Measurements from ENCODE around the gene EPHB1.

EPHB1 gene

DNA sequence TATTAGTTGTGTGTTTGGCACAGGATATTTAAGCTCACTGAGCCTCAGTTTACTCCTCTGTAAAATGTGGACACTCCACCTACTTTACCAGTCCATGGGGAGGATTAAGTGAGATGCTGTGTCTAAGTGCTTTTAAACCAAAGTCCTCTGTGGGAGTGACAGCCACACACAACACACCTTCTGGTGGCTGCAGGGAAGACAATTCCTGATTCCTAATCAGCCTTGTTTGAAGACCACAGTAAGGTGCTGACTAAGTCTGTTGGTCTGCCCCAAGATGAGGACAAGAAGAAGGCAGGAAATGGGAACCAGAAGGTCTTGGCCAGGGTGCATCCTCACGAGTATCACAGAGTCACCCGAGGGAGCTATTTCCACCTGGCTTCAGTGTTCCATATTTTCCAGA is 52.3 kb downstream of the EPHB1 start:
- no peak overlapping the region for H3K4ac ChIP-seq (ENCODE audit: low read depth in 1 of 2, low read length in 2 of 2)
- WGBS: 50% methylated on average over 2 of the region's 2 CpGs
- no peak overlapping the region for H2AK5ac ChIP-seq (ENCODE audit: low read length, severe bottlenecking)
- H3K4me1 ChIP-seq (ENCODE audit: control insufficient read depth, insufficient read depth, low read depth, low read length): peaks cover 11% of the 10 kb centered on the region
- H2BK120ac ChIP-seq (ENCODE audit: low read depth, low read length): no peak overlapping the region
- H3K27me3 ChIP-seq (ENCODE audit: control insufficient read depth in 1 of 2, insufficient read depth in 1 of 2, low read length in 2 of 2): no peaks in the 10 kb centered on the region
- no peak overlapping the region for H2BK5ac ChIP-seq (ENCODE audit: low read depth, low read length, poor library complexity, severe bottlenecking)
- no peak overlapping the region for H3K23ac ChIP-seq (ENCODE audit: low read length in 2 of 2)
- H4K91ac ChIP-seq (ENCODE audit: low read length): no peak overlapping the region
- H4K8ac ChIP-seq (ENCODE audit: low read length): no peak overlapping the region
- H2BK12ac ChIP-seq (ENCODE audit: low read length in 2 of 2): no peak overlapping the region
- no peak overlapping the region for H3K14ac ChIP-seq (ENCODE audit: low read length in 2 of 2)
- H3K4me2 ChIP-seq (ENCODE audit: low read length, poor library complexity, severe bottlenecking): no peak overlapping the region
- H3K79me1 ChIP-seq (replicated peaks; ENCODE audit: low read length, poor library complexity, severe bottlenecking): peaks cover 2% of the 10 kb centered on the region
- no peak overlapping the region for H3K18ac ChIP-seq (ENCODE audit: low read depth in 1 of 2, low read length in 2 of 2)
- DNase-seq: no peak
- no peak overlapping the region for H2BK15ac ChIP-seq (ENCODE audit: low read depth, poor library complexity, severe bottlenecking)
- H3K9ac ChIP-seq (ENCODE audit: low read length): peak overlapping the region; percentile 8
- H3K27ac ChIP-seq (ENCODE audit: low read length, poor library complexity, severe bottlenecking): peak overlapping the region; percentile 56
- no peak overlapping the region for H2AFZ ChIP-seq (ENCODE audit: low read depth, low read length)
- H3K36me3 ChIP-seq (ENCODE audit: control insufficient read depth in 1 of 2, insufficient read depth in 2 of 2, low read depth in 1 of 2, low read length in 2 of 2): no peaks in the 10 kb centered on the region
- peak overlapping the region in 1 of 2 experiments; percentile 42 for H3K4me3 ChIP-seq (ENCODE audit: insufficient read depth in 1 of 2, low read depth in 1 of 2, low read length in 2 of 2)
- H3K9me3 ChIP-seq (ENCODE audit: control insufficient read depth, low read length): peaks cover 9% of the 10 kb centered on the region

DNA sequence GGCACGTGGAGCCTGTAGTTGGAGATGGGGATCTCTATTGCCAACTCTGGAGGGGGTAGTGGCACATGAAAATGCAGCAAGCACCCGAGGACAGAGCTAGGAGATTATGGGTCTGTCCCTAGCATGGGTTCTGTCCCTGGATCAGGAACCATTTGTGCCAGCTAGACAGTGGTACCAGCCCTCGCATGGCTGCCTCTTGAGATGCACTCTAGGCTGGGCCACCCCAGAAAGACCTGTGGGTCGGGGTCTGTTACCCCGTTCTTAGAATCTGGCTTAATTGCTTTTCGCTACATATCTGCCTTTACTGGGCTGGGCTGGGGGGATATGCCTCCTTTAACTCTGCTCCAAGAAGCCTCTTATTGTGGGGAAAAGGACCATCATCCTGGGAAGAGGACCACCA is 54.5 kb downstream of the EPHB1 start:
- Histone ChIP-seq H3K27ac (ENCODE audit: low read length, poor library complexity, severe bottlenecking) (no peak overlapping the region), H3K4ac (ENCODE audit: low read depth in 1 of 2, low read length in 2 of 2) (no peak overlapping the region), H2BK12ac (ENCODE audit: low read length in 2 of 2) (no peak overlapping the region), H3K27me3 (ENCODE audit: control insufficient read depth in 1 of 2, insufficient read depth in 1 of 2, low read length in 2 of 2) (no peaks in the 10 kb centered on the region), H3K4me1 (ENCODE audit: control insufficient read depth, insufficient read depth, low read depth, low read length) (peaks cover 12% of the 10 kb centered on the region), H3K9ac (ENCODE audit: low read length) (no peak overlapping the region), H2BK120ac (ENCODE audit: low read depth, low read length) (no peak overlapping the region), H3K79me1 (replicated peaks; ENCODE audit: low read length, poor library complexity, severe bottlenecking) (peaks cover 2% of the 10 kb centered on the region), H3K36me3 (ENCODE audit: control insufficient read depth in 1 of 2, insufficient read depth in 2 of 2, low read depth in 1 of 2, low read length in 2 of 2) (no peaks in the 10 kb centered on the region), H2AK5ac (ENCODE audit: low read length, severe bottlenecking) (no peak overlapping the region), H3K9me3 (ENCODE audit: control insufficient read depth, low read length) (no peaks in the 10 kb centered on the region), H3K4me2 (ENCODE audit: low read length, poor library complexity, severe bottlenecking) (no peak overlapping the region), H2AFZ (ENCODE audit: low read depth, low read length) (no peak overlapping the region), H3K18ac (ENCODE audit: low read depth in 1 of 2, low read length in 2 of 2) (no peak overlapping the region), H3K4me3 (ENCODE audit: insufficient read depth in 1 of 2, low read depth in 1 of 2, low read length in 2 of 2) (no peak overlapping the region), H2BK15ac (ENCODE audit: low read depth, poor library complexity, severe bottlenecking) (no peak overlapping the region), H4K91ac (ENCODE audit: low read length) (no peak overlapping the region), H4K8ac (ENCODE audit: low read length) (no peak overlapping the region), H3K14ac (ENCODE audit: low read length in 2 of 2) (no peak overlapping the region), H2BK5ac (ENCODE audit: low read depth, low read length, poor library complexity, severe bottlenecking) (no peak overlapping the region), H3K23ac (ENCODE audit: low read length in 2 of 2) (no peak overlapping the region)
- no peak for DNase-seq
- WGBS: 80% methylated on average over 6 of the region's 6 CpGs

DNA sequence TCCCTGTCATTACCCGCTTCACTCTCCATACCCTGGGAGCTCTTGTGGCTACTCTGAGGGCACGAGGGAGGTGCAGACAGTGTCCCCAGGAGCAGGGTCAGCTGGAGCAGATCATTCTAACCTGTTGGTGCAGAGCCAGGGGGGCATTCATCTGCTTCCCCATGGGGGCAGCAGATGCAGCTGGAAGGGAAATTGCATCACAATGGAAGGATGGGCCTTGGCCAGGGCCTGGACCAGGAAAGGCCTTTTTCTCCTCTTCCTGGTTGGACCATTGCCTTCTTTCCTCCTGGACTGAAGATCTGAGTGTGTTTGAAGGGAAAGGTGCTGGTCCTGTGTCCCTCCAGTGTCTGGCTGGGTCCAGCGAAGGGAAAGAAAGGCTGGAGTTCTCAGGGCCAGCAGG is 55.7 kb downstream of the EPHB1 start:
- no peak overlapping the region for H2BK5ac ChIP-seq (ENCODE audit: low read depth, low read length, poor library complexity, severe bottlenecking)
- no peak overlapping the region for H2AFZ ChIP-seq (ENCODE audit: low read depth, low read length)
- no peak overlapping the region for H3K23ac ChIP-seq (ENCODE audit: low read length in 2 of 2)
- no peaks in the 10 kb centered on the region for H3K27me3 ChIP-seq (ENCODE audit: control insufficient read depth in 1 of 2, insufficient read depth in 1 of 2, low read length in 2 of 2)
- H3K27ac ChIP-seq (ENCODE audit: low read length, poor library complexity, severe bottlenecking): no peak overlapping the region
- no peak overlapping the region for H3K4me2 ChIP-seq (ENCODE audit: low read length, poor library complexity, severe bottlenecking)
- H2AK5ac ChIP-seq (ENCODE audit: low read length, severe bottlenecking): no peak overlapping the region
- no peak overlapping the region for H3K4ac ChIP-seq (ENCODE audit: low read depth in 1 of 2, low read length in 2 of 2)
- 75% methylated on average over 3 of the region's 3 CpGs for WGBS
- H2BK120ac ChIP-seq (ENCODE audit: low read depth, low read length): no peak overlapping the region
- no peak overlapping the region for H2BK15ac ChIP-seq (ENCODE audit: low read depth, poor library complexity, severe bottlenecking)
- H3K18ac ChIP-seq (ENCODE audit: low read depth in 1 of 2, low read length in 2 of 2): no peak overlapping the region
- H3K9ac ChIP-seq (ENCODE audit: low read length): no peak overlapping the region
- no peaks in the 10 kb centered on the region for H3K36me3 ChIP-seq (ENCODE audit: control insufficient read depth in 1 of 2, insufficient read depth in 2 of 2, low read depth in 1 of 2, low read length in 2 of 2)
- peaks cover 12% of the 10 kb centered on the region for H3K4me1 ChIP-seq (ENCODE audit: control insufficient read depth, insufficient read depth, low read depth, low read length)
- no peak overlapping the region for H4K91ac ChIP-seq (ENCODE audit: low read length)
- no peak overlapping the region for H4K8ac ChIP-seq (ENCODE audit: low read length)
- no peak overlapping the region for H3K4me3 ChIP-seq (ENCODE audit: insufficient read depth in 1 of 2, low read depth in 1 of 2, low read length in 2 of 2)
- peak overlapping the region in 1 of 2 experiments; percentile 13 for H3K14ac ChIP-seq (ENCODE audit: low read length in 2 of 2)
- no peaks in the 10 kb centered on the region for H3K9me3 ChIP-seq (ENCODE audit: control insufficient read depth, low read length)
- no peak for DNase-seq
- H3K79me1 ChIP-seq (replicated peaks; ENCODE audit: low read length, poor library complexity, severe bottlenecking): no peaks in the 10 kb centered on the region
- no peak overlapping the region for H2BK12ac ChIP-seq (ENCODE audit: low read length in 2 of 2)

DNA sequence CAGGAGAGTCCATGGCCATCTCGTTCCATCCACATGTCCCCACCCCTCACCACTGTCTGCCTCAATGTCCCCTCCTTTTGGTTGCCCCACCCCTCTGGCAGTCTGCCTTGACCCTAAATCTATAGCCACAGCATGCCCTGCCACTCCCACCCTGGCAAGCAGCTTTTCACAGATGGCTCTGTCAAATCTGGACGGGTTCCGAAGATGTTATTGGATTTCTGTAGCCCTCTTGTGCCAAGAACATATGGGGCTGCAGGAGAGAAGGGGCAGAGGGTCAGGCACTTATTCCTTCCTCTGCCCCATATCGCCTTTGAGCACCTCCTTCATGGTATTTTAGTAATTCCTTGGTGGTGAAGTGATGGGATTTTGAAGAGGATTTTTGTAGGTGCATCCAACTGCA is 57.1 kb downstream of the EPHB1 start:
- DNase-seq: no peak
- no peak overlapping the region for H3K23ac ChIP-seq (ENCODE audit: low read length in 2 of 2)
- H2AK5ac ChIP-seq (ENCODE audit: low read length, severe bottlenecking): no peak overlapping the region
- H3K4me2 ChIP-seq (ENCODE audit: low read length, poor library complexity, severe bottlenecking): no peak overlapping the region
- H2BK15ac ChIP-seq (ENCODE audit: low read depth, poor library complexity, severe bottlenecking): no peak overlapping the region
- no peak overlapping the region for H2AFZ ChIP-seq (ENCODE audit: low read depth, low read length)
- H3K4ac ChIP-seq (ENCODE audit: low read depth in 1 of 2, low read length in 2 of 2): no peak overlapping the region
- peaks cover 2% of the 10 kb centered on the region for H3K79me1 ChIP-seq (replicated peaks; ENCODE audit: low read length, poor library complexity, severe bottlenecking)
- no peak overlapping the region for H3K14ac ChIP-seq (ENCODE audit: low read length in 2 of 2)
- no peak overlapping the region for H3K27ac ChIP-seq (ENCODE audit: low read length, poor library complexity, severe bottlenecking)
- no peak overlapping the region for H2BK120ac ChIP-seq (ENCODE audit: low read depth, low read length)
- peaks cover 5% of the 10 kb centered on the region for H3K4me1 ChIP-seq (ENCODE audit: control insufficient read depth, insufficient read depth, low read depth, low read length)
- no peak overlapping the region for H3K18ac ChIP-seq (ENCODE audit: low read depth in 1 of 2, low read length in 2 of 2)
- no peaks in the 10 kb centered on the region for H3K27me3 ChIP-seq (ENCODE audit: control insufficient read depth in 1 of 2, insufficient read depth in 1 of 2, low read length in 2 of 2)
- no peak overlapping the region for H4K91ac ChIP-seq (ENCODE audit: low read length)
- no peak overlapping the region for H3K4me3 ChIP-seq (ENCODE audit: insufficient read depth in 1 of 2, low read depth in 1 of 2, low read length in 2 of 2)
- no peak overlapping the region for H2BK12ac ChIP-seq (ENCODE audit: low read length in 2 of 2)
- 82% methylated on average over 3 of the region's 4 CpGs for WGBS
- H3K9ac ChIP-seq (ENCODE audit: low read length): no peak overlapping the region
- no peak overlapping the region for H2BK5ac ChIP-seq (ENCODE audit: low read depth, low read length, poor library complexity, severe bottlenecking)
- no peak overlapping the region for H4K8ac ChIP-seq (ENCODE audit: low read length)
- H3K9me3 ChIP-seq (ENCODE audit: control insufficient read depth, low read length): no peaks in the 10 kb centered on the region
- no peaks in the 10 kb centered on the region for H3K36me3 ChIP-seq (ENCODE audit: control insufficient read depth in 1 of 2, insufficient read depth in 2 of 2, low read depth in 1 of 2, low read length in 2 of 2)
